HepG2 (cell line): ENCODE results near the gene ALLC. TPM values are rescaled to one million over a fixed set of nuclear protein-coding genes. Genes with fewer than 3 reads are reported as not detected.

Experiments
- ATAC-seq: fragments of 200-7000 bp; cut with Tn5 transposase; 3 replicates; pipeline ENCODE4 v1.9.1; 2020; ENCODE audit warnings: mild to moderate bottlenecking, moderate library complexity
- BruUV-seq: library from RNA; stranded (reverse); fragments of 400-500 nt; replicated peaks from 2 replicates; lab custom pipeline; 2021; lab: Mats Ljungman, UMichigan
- CTCF ChIA-PET: fragments of 300-600 bp; formaldehyde crosslinking; extraction: SDS; loops from one replicate; lab custom pipeline; 2021; ENCODE audit warnings: low total read pairs, inconsistent platforms, low intra/inter-chr PET ratio; lab: Yijun Ruan, JAX
- POLR2A ChIA-PET: fragments of 350-600 bp; sonication (Branson Sonifier 250); formaldehyde crosslinking; loops from one replicate; lab custom pipeline; 2020; ENCODE audit warnings: antibody characterized with exemption, inconsistent platforms; lab: Yijun Ruan, JAX
- DNase-seq: peaks from one replicate; pipeline ENCODE4 v3.0.0-alpha.2; 2015; ENCODE audit warnings: low spot score
- FAIRE-seq: peaks from 3 replicates; lab custom pipeline; 2011; peaks lifted over from hg19 to GRCh38; lab: Jason Lieb, UNC
- H2AFZ ChIP-seq: one replicate; pipeline ENCODE4 v1.6.1; 2011; ENCODE audit warnings: low read length, inconsistent platforms
- H3K27ac ChIP-seq: fragments of 300-600 bp; 3 replicates; pipeline ENCODE4 v1.8.0; 2011; ENCODE audit warnings: mixed run types, mild to moderate bottlenecking, mixed read lengths, low read length, inconsistent platforms; ENCODE audit not compliant: insufficient read depth; ENCODE audit errors: extremely low read length
- H3K27me3 ChIP-seq, 2 experiments: fragments of 200-600 bp in 1 of 2; 2 replicates in 1 of 2; 3 replicates in 1 of 2; pipeline versions ENCODE4 v1.6.0 to v1.8.0; 2011; ENCODE audit warnings: low read length in 2 of 2, mild to moderate bottlenecking in 2 of 2, moderate library complexity in 2 of 2, inconsistent platforms in 1 of 2; ENCODE audit not compliant: insufficient read depth in 2 of 2, control insufficient read depth in 1 of 2
- H3K36me3 ChIP-seq, 2 experiments: fragments of 200-600 bp in 1 of 2; replicated peaks in 1 of 2; 2 replicates in 1 of 2; 3 replicates in 1 of 2; pipeline versions ENCODE4 v1.5.1 to v1.8.0; 2011; ENCODE audit warnings: low read length in 2 of 2, inconsistent platforms in 1 of 2; ENCODE audit not compliant: insufficient read depth in 2 of 2, control insufficient read depth in 1 of 2
- H3K4me1 ChIP-seq: 2 replicates; pipeline ENCODE4 v1.5.1; 2012; ENCODE audit warnings: low read length, inconsistent platforms; ENCODE audit not compliant: insufficient read depth
- H3K4me2 ChIP-seq: 2 replicates; pipeline ENCODE4 v1.6.0; 2011; ENCODE audit warnings: low read depth, low read length, inconsistent platforms
- H3K4me3 ChIP-seq, 3 experiments: fragments of 200-600 bp in 1 of 3; sonication (generic), shearing (Covaris generic) in 1 of 3; replicated peaks in 1 of 3; 2 replicates each; pipeline ENCODE4 v1.5.1; 2011 to 2016; ENCODE audit warnings: low read length in 3 of 3, inconsistent platforms in 2 of 3, low read depth in 2 of 3, mild to moderate bottlenecking in 2 of 3, control low read depth in 1 of 3, mixed read lengths in 1 of 3; ENCODE audit not compliant: insufficient read depth in 1 of 3
- H3K79me2 ChIP-seq: one replicate; pipeline ENCODE4 v1.6.1; 2011; ENCODE audit warnings: low read length, inconsistent platforms; ENCODE audit not compliant: insufficient read depth
- H3K9ac ChIP-seq: 2 replicates; pipeline ENCODE4 v1.6.0; 2011; ENCODE audit warnings: mild to moderate bottlenecking, low read depth, low read length, inconsistent platforms; ENCODE audit not compliant: insufficient read depth
- H3K9me3 ChIP-seq: 2 replicates; pipeline ENCODE4 v1.5.1; 2012; ENCODE audit warnings: mild to moderate bottlenecking, low read length
- H4K20me1 ChIP-seq: 2 replicates; pipeline ENCODE4 v1.6.0; 2011; ENCODE audit warnings: inconsistent platforms, mild to moderate bottlenecking, low read length, moderate library complexity; ENCODE audit not compliant: insufficient read depth
- KLF15 ChIP-seq: sonication (generic); formaldehyde crosslinking; IDR thresholded peaks from 2 replicates; pipeline ENCODE4 v1.8.1; 2023; ENCODE audit warnings: borderline replicate concordance, mild to moderate bottlenecking, inconsistent platforms, missing genetic modification reagents, mixed read lengths
- MAZ ChIP-seq, 2 experiments: sonication (generic) in 1 of 2; formaldehyde crosslinking in 1 of 2; IDR thresholded peaks; 2 replicates each; pipeline versions ENCODE4 v1.5.0 to v1.6.1; 2012 to 2020; ENCODE audit warnings: low read depth in 2 of 2, mild to moderate bottlenecking in 2 of 2, borderline replicate concordance in 1 of 2, improper control_type of control experiment in 1 of 2, low read length in 1 of 2, missing genetic modification reagents in 1 of 2, moderate library complexity in 1 of 2
- NFIB ChIP-seq: sonication (generic); formaldehyde crosslinking; IDR thresholded peaks from 2 replicates; pipeline ENCODE4 v1.9.0; 2021; ENCODE audit warnings: missing genetic modification reagents, mild to moderate bottlenecking, borderline replicate concordance
- RFXANK ChIP-seq: IDR thresholded peaks from 2 replicates; pipeline ENCODE4 v1.6.1; 2016
- ZFP82 ChIP-seq: sonication (generic); formaldehyde crosslinking; IDR thresholded peaks from 2 replicates; pipeline ENCODE4 v1.5.1; 2020; ENCODE audit warnings: mild to moderate bottlenecking, missing genetic modification reagents, borderline replicate concordance
- ZNF44 ChIP-seq: sonication (generic); formaldehyde crosslinking; IDR thresholded peaks from 2 replicates; pipeline ENCODE4 v1.5.1; 2020; ENCODE audit warnings: mild to moderate bottlenecking, missing genetic modification reagents
- ZNF460 ChIP-seq: sonication (generic); formaldehyde crosslinking; IDR thresholded peaks from 2 replicates; pipeline ENCODE4 v1.5.1; 2020; ENCODE audit warnings: missing genetic modification reagents, mild to moderate bottlenecking, borderline replicate concordance
- ZNF737 ChIP-seq: sonication (generic); formaldehyde crosslinking; IDR thresholded peaks from 2 replicates; pipeline ENCODE4 v1.5.0; 2020; ENCODE audit warnings: missing genetic modification reagents, mild to moderate bottlenecking, borderline replicate concordance
- ZNF749 ChIP-seq: sonication (generic); formaldehyde crosslinking; IDR thresholded peaks from 2 replicates; pipeline ENCODE4 v1.8.0; 2022; ENCODE audit warnings: mild to moderate bottlenecking, missing genetic modification reagents, moderate library complexity, borderline replicate concordance
- WGBS: methylation state at CpG from one replicate; pipeline ENCODE4 v1.1.6; 2017; ENCODE audit warnings: low lambda C conversion rate; 5-methylcytosine and 5-hydroxymethylcytosine counted together
- in situ Hi-C: cut with HindIII; loops from 2 replicates; pipeline ENCODE4 v1.10.0; 2017; ENCODE audit warnings: low pct_unique_long_range_greater_than_20kb; ENCODE audit not compliant: extremely low pct_ligation_motif_present
- intact Hi-C: fragments of 100-400 bp; cut with micrococcal nuclease; formaldehyde crosslinking; loops from one replicate; pipeline ENCODE4 v1.10.0; 2022; ENCODE audit not compliant: unreplicated experiment
- polyA plus RNA-seq, 8 experiments: library from polyadenylated mRNA; depleted of rRNA in 3 of 8; stranded (reverse) in 7 of 8; unstranded in 1 of 8; fragments of >200 nt; fragmentation: Illumina TruSeq in 4 of 8; extraction: Trizol in 4 of 8; gene quantifications; 2 replicates each; pipeline versions ENCODE4 v1.2.1 to v1.2.3, GENCODE V29; 2011 to 2016; ENCODE audit warnings: low read depth in 4 of 8, missing spikeins in 1 of 8, mixed read lengths in 1 of 8; ENCODE audit not compliant: insufficient read depth in 1 of 8
- total RNA-seq, 5 experiments: library from RNA; depleted of rRNA; stranded (reverse); fragments of >200 nt; fragmentation: Illumina TruSeq; extraction: Trizol; gene quantifications; 2 replicates each; pipeline ENCODE4 v1.2.3, GENCODE V29; 2016; ENCODE audit warnings: low read depth in 1 of 5
- TF ChIP-seq, protein P1 (sequence below): IDR thresholded peaks from 2 replicates; pipeline ENCODE4 v1.6.1; 2016; ENCODE audit warnings: low read depth, borderline replicate concordance
- TF ChIP-seq, protein P2 (sequence below): sonication (generic); formaldehyde crosslinking; IDR thresholded peaks from 2 replicates; pipeline ENCODE4 v1.4.0; 2020; ENCODE audit warnings: missing genetic modification reagents
- TF ChIP-seq, protein P3 (sequence below): sonication (generic); formaldehyde crosslinking; IDR thresholded peaks from 2 replicates; pipeline ENCODE4 v1.5.1; 2020; ENCODE audit warnings: missing genetic modification reagents, mild to moderate bottlenecking, borderline replicate concordance

The ALLC gene
- total and polyA plus RNA-seq, 2 of the 13 experiments (the other 11 are each of a cell fraction or from before 2014, with no cell fraction given), result 0.08 to 0.11 TPM

DNA sequence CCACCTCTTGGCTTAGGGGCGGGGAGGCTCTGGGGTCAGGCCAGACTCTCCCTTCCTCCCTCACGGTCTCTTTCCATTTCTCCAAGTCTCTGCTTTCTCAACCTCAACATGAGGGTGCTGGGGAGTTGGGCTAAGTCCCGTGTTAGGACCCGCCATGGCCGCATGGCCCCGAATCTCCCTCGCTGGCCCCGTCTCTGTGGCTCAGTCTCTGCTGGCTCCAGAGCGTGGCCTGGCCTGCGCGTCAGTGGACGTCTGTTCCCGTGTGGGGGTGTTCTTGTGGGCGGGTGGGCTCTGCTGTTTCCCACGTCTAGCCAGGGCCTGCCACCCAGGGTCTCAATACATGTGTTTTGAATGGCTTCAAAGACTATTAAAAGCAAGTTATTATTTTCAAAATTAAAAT lies 12.4 kb downstream of the ALLC start:
- BruUV-seq, result no TSS peak
- CTCF ChIA-PET, result no interaction called here
- 49% methylated on average over 15 of the region's 15 CpGs for WGBS

More for the DNA sequence above, 12.4 kb downstream of the ALLC start:
- Histone ChIP-seq H3K4me2 (no peak overlapping the region), H3K27me3 (peaks cover 3 to 30% of the 10 kb centered on the region in 2 experiments; a peak in 3 of 5 replicates), H2AFZ (no peak overlapping the region), H3K9ac (no peak overlapping the region), H3K4me3 (no peak overlapping the region), H3K79me2 (no peaks in the 10 kb centered on the region), H3K4me1 (peaks cover 13% of the 10 kb centered on the region), H3K9me3 (no peaks in the 10 kb centered on the region), H4K20me1 (no peaks in the 10 kb centered on the region), H3K36me3 (no peaks in the 10 kb centered on the region), H3K27ac (no peak overlapping the region)
- DNase-seq, result no peak
- POLR2A ChIA-PET, result no interaction called here
- in situ Hi-C loops (no loop called here), intact Hi-C loops (no loop called here)
- no peak for TF ChIP-seq ZFP82 (CRISPR knock-in tag)
- TF ChIP-seq MAZ (IDR thresholded peaks at IDR 0.05; ENCODE audit: borderline replicate concordance, low read depth, low read length), result no peak
- TF ChIP-seq MAZ (CRISPR knock-in tag; IDR thresholded peaks at IDR 0.05; ENCODE audit: low read depth), result no peak
- no peak for TF ChIP-seq NFIB (CRISPR knock-in tag)
- no peak for TF ChIP-seq ZNF737 (CRISPR knock-in tag)
- no peak for TF ChIP-seq ZNF749 (CRISPR knock-in tag)
- TF ChIP-seq RFXANK (CRISPR knock-in tag), result no peak
- TF ChIP-seq, protein P1, sequence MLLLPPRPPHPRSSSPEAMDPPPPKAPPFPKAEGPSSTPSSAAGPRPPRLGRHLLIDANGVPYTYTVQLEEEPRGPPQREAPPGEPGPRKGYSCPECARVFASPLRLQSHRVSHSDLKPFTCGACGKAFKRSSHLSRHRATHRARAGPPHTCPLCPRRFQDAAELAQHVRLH (CRISPR knock-in tag), result no peak
- TF ChIP-seq, protein P2, sequence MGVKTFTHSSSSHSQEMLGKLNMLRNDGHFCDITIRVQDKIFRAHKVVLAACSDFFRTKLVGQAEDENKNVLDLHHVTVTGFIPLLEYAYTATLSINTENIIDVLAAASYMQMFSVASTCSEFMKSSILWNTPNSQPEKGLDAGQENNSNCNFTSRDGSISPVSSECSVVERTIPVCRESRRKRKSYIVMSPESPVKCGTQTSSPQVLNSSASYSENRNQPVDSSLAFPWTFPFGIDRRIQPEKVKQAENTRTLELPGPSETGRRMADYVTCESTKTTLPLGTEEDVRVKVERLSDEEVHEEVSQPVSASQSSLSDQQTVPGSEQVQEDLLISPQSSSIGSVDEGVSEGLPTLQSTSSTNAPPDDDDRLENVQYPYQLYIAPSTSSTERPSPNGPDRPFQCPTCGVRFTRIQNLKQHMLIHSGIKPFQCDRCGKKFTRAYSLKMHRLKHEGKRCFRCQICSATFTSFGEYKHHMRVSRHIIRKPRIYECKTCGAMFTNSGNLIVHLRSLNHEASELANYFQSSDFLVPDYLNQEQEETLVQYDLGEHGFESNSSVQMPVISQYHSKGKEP (CRISPR knock-in tag), result no peak
- TF ChIP-seq KLF15 (CRISPR knock-in tag), result no peak
- TF ChIP-seq ZNF44 (CRISPR knock-in tag), result no peak
- TF ChIP-seq ZNF460 (CRISPR knock-in tag), result no peak
- TF ChIP-seq, protein P3, sequence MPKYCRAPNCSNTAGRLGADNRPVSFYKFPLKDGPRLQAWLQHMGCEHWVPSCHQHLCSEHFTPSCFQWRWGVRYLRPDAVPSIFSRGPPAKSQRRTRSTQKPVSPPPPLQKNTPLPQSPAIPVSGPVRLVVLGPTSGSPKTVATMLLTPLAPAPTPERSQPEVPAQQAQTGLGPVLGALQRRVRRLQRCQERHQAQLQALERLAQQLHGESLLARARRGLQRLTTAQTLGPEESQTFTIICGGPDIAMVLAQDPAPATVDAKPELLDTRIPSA, result no peak
- TF ChIP-seq, all 625 proteins: peak for 0
- no peak for FAIRE-seq
- 0 out of 3 replicates have a peak, but pooled peaks have one; percentile 25 for ATAC-seq
